Fibroblast of lung (primary cell): ENCODE data around the gene ITPRID1. TPM values are rescaled to one million over a fixed set of nuclear protein-coding genes. Genes with fewer than 3 reads are reported as not detected.

Experiments
- DNase-seq, 2 donors: peaks; one replicate each; pipeline versions ENCODE4 v3.0.0 to v3.0.0-alpha.2; 2010; ENCODE audit warnings: low read depth in 2 of 2
- H2AFZ ChIP-seq: 2 replicates; pipeline ENCODE4 v1.5.1; 2012; ENCODE audit warnings: low read length, control low read depth, inconsistent platforms
- H3K27ac ChIP-seq: 2 replicates; pipeline ENCODE4 v1.5.1; 2011; ENCODE audit warnings: low read length, control low read depth; ENCODE audit not compliant: insufficient read depth
- H3K27me3 ChIP-seq: 2 replicates; pipeline ENCODE4 v1.5.1; 2011; ENCODE audit warnings: mild to moderate bottlenecking, low read length; ENCODE audit not compliant: control insufficient read depth, insufficient read depth
- H3K36me3 ChIP-seq: 2 replicates; pipeline ENCODE4 v1.5.1; 2011; ENCODE audit warnings: low read length; ENCODE audit not compliant: control insufficient read depth, insufficient read depth
- H3K4me1 ChIP-seq: 2 replicates; pipeline ENCODE4 v1.5.1; 2011; ENCODE audit warnings: low read length; ENCODE audit not compliant: control insufficient read depth, insufficient read depth; ENCODE audit errors: extremely low read depth
- H3K4me2 ChIP-seq: 2 replicates; pipeline ENCODE4 v1.5.1; 2011; ENCODE audit warnings: low read length, control low read depth; ENCODE audit not compliant: insufficient read depth; ENCODE audit errors: extremely low read depth
- H3K4me3 ChIP-seq, 4 experiments: fragments of 200-600 bp in 1 of 4; sonication (generic) in 1 of 4; replicated peaks in 1 of 4; 2 replicates each; pipeline ENCODE4 v1.5.1; 2011 to 2016; ENCODE audit warnings: low read length in 4 of 4, low read depth in 3 of 4, mild to moderate bottlenecking in 3 of 4, control low read depth in 2 of 4, inconsistent platforms in 1 of 4, mixed read lengths in 1 of 4; ENCODE audit not compliant: insufficient read depth in 1 of 4; ENCODE audit errors: control extremely low read depth in 1 of 4
- H3K79me2 ChIP-seq: 2 replicates; pipeline ENCODE4 v1.5.1; 2012; ENCODE audit warnings: mild to moderate bottlenecking, low read length, inconsistent platforms; ENCODE audit not compliant: control insufficient read depth, insufficient read depth
- H3K9ac ChIP-seq: 2 replicates; pipeline ENCODE4 v1.5.1; 2011; ENCODE audit warnings: mild to moderate bottlenecking, low read length, control low read depth; ENCODE audit not compliant: insufficient read depth
- H3K9me3 ChIP-seq: 2 replicates; pipeline ENCODE4 v1.5.1; 2012; ENCODE audit warnings: low read depth, low read length; ENCODE audit not compliant: control insufficient read depth, insufficient read depth
- H4K20me1 ChIP-seq: 2 replicates; pipeline ENCODE4 v1.5.1; 2011; ENCODE audit warnings: low read length; ENCODE audit not compliant: control insufficient read depth, insufficient read depth; ENCODE audit errors: extremely low read depth
- EZH2 ChIP-seq: IDR thresholded peaks from 2 replicates; pipeline ENCODE4 v1.5.1; 2012; ENCODE audit warnings: low read length, control low read depth, mild to moderate bottlenecking; ENCODE audit errors: missing control alignments
- polyA plus RNA-seq, 2 donors: library from polyadenylated mRNA; depleted of rRNA in 1 of 2; stranded (reverse) in 1 of 2; unstranded in 1 of 2; fragments of >200 nt; gene quantifications; 2 replicates each; pipeline ENCODE4 v1.2.1, GENCODE V29; 2011 to 2012; ENCODE audit warnings: missing spikeins in 1 of 2
- total RNA-seq: library from RNA; depleted of rRNA; stranded (reverse); fragments of >200 nt; gene quantifications from 2 replicates; pipeline ENCODE4 v1.2.1, GENCODE V29; 2014
- TF ChIP-seq, protein P1 (sequence below), 2 donors: IDR thresholded peaks in 1 of 2; conservative IDR thresholded peaks in 1 of 2; 1 replicate in 1 of 2; 2 replicates in 1 of 2; pipeline ENCODE4 v1.5.1; 2011 to 2012; ENCODE audit warnings: low read length in 2 of 2, control low read depth in 1 of 2, inconsistent platforms in 1 of 2, low read depth in 1 of 2, mild to moderate bottlenecking in 1 of 2

ITPRID1 gene
- total and polyA plus RNA-seq, 2 donors (not counting 1 experiment from before 2014, with no cell fraction given): not detected

DNA sequence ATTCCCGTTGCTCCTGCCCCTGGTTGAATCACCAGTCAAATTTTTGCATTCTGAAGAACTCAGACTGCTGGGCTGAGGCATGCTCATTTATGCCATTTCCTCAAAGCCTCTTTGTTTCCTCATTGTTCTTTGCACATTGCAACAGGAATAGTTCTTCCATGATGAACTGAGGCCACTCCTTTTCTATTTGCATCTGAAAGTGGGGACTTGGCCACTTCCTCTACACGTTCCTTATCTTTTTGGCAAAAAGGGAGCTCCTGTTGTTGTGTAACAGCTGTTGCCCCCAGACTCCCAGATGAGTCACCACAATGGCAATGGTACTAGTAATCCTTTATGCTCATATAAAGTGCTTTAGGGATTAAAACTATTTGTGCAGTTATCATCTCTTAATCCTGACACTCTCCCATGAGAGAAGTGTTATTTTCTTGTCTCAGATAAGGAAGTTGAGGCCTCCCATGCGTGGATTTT is 20.1 kb upstream of the ITPRID1 start:
- Histone ChIP-seq H3K4me3 (no peak overlapping the region), H4K20me1 (no peaks in the 10 kb centered on the region), H3K9ac (no peak overlapping the region), H3K9me3 (no peaks in the 10 kb centered on the region), H3K36me3 (no peaks in the 10 kb centered on the region), H2AFZ (no peak overlapping the region), H3K27me3 (no peaks in the 10 kb centered on the region), H3K79me2 (no peaks in the 10 kb centered on the region), H3K27ac (no peak overlapping the region), H3K4me2 (no peak overlapping the region), H3K4me1 (no peaks in the 10 kb centered on the region)
- TF ChIP-seq, protein P1, sequence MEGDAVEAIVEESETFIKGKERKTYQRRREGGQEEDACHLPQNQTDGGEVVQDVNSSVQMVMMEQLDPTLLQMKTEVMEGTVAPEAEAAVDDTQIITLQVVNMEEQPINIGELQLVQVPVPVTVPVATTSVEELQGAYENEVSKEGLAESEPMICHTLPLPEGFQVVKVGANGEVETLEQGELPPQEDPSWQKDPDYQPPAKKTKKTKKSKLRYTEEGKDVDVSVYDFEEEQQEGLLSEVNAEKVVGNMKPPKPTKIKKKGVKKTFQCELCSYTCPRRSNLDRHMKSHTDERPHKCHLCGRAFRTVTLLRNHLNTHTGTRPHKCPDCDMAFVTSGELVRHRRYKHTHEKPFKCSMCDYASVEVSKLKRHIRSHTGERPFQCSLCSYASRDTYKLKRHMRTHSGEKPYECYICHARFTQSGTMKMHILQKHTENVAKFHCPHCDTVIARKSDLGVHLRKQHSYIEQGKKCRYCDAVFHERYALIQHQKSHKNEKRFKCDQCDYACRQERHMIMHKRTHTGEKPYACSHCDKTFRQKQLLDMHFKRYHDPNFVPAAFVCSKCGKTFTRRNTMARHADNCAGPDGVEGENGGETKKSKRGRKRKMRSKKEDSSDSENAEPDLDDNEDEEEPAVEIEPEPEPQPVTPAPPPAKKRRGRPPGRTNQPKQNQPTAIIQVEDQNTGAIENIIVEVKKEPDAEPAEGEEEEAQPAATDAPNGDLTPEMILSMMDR (conservative IDR thresholded peaks at IDR 0.05 in 1 of 2, IDR thresholded peaks at IDR 0.05 in 1 of 2; ENCODE audit: low read depth in 1 of 2, low read length in 2 of 2): no peak
- TF ChIP-seq EZH2: no peak
- DNase-seq: peak in 1 of 2 donors; percentile 60

DNA sequence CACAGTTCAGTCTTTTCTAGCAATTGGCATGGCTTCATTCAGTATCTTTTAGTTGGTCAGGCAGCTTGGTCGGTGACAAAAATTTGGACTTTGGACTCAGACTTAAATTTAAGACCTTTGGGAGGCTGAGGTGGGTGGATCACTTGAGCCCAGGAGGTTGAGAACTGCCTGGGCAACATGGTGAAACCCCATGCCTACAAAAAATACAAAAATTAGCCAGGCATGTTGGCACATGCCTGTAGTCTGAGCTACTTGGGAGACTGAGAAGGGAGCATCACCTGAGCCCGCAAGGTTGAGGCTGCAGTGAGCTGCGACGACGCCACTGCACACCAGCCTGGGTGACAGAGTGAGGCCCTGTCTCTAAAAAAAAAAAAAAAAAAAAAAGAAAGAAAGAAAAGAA is 19.5 kb upstream of the ITPRID1 start:
- Histone ChIP-seq H3K27me3 (no peaks in the 10 kb centered on the region), H4K20me1 (no peaks in the 10 kb centered on the region), H3K4me3 (no peak overlapping the region), H3K4me1 (no peaks in the 10 kb centered on the region), H3K36me3 (no peaks in the 10 kb centered on the region), H3K9ac (no peak overlapping the region), H3K79me2 (no peaks in the 10 kb centered on the region), H3K27ac (no peak overlapping the region), H2AFZ (no peak overlapping the region), H3K9me3 (no peaks in the 10 kb centered on the region), H3K4me2 (no peak overlapping the region)
- no peak for DNase-seq
- no peak for TF ChIP-seq EZH2
- TF ChIP-seq, protein P1 (conservative IDR thresholded peaks at IDR 0.05 in 1 of 2, IDR thresholded peaks at IDR 0.05 in 1 of 2; ENCODE audit: low read depth in 1 of 2, low read length in 2 of 2): no peak

DNA sequence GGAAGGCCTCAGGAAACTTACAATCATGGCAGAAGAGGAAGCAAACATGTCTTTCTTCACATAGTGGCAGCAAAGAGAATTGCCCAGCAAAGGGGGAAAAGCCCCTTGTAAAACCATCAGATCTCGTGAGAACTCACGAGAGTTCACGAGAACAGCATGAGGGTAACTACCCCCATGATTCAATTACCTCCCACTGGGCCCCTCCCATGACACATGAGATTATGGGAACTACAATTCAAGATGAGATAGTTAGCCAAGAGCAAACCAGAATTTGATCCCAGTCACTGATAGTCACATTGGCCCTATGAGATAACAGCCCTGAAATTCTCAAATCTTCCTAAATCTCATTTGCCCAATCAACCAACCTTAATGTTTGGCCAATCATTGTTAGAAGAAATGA is 18.2 kb upstream of the ITPRID1 start:
- Histone ChIP-seq H3K9me3 (no peaks in the 10 kb centered on the region), H4K20me1 (no peaks in the 10 kb centered on the region), H3K4me3 (no peak overlapping the region), H3K36me3 (no peaks in the 10 kb centered on the region), H3K4me2 (no peak overlapping the region), H3K27ac (no peak overlapping the region), H2AFZ (no peak overlapping the region), H3K79me2 (no peaks in the 10 kb centered on the region), H3K4me1 (no peaks in the 10 kb centered on the region), H3K9ac (no peak overlapping the region), H3K27me3 (no peaks in the 10 kb centered on the region)
- DNase-seq: no peak
- TF ChIP-seq, protein P1 (conservative IDR thresholded peaks at IDR 0.05 in 1 of 2, IDR thresholded peaks at IDR 0.05 in 1 of 2; ENCODE audit: low read depth in 1 of 2, low read length in 2 of 2): no peak
- TF ChIP-seq EZH2: no peak
